GM23248 (cell line): Measurements from ENCODE around the gene PRPSAP1. TPM values are rescaled to one million over a fixed set of nuclear protein-coding genes. Genes with fewer than 3 reads are reported as not detected.

Experiments used
- DNase-seq: peaks from one replicate; pipeline ENCODE4 v3.0.0-alpha.2; 2015
- H2AFZ ChIP-seq: fragments of 200-600 bp; sonication (generic); 2 replicates; pipeline ENCODE4 v1.6.1; 2016; ENCODE audit warnings: antibody characterized with exemption
- H3F3A ChIP-seq: fragments of 200-600 bp; sonication (generic); 2 replicates; pipeline ENCODE4 v1.6.1; 2016; ENCODE audit warnings: mild to moderate bottlenecking, antibody characterized with exemption, mixed run types; ENCODE audit not compliant: insufficient read depth
- H3K27ac ChIP-seq: fragments of 200-600 bp; sonication (generic); 2 replicates; pipeline ENCODE4 v1.5.1; 2016; ENCODE audit warnings: mild to moderate bottlenecking
- H3K27me3 ChIP-seq: fragments of 200-600 bp; sonication (generic); replicated peaks from 2 replicates; pipeline ENCODE4 v1.6.1; 2016; ENCODE audit warnings: mild to moderate bottlenecking; ENCODE audit not compliant: insufficient read depth
- H3K36me3 ChIP-seq: fragments of 200-600 bp; sonication (generic); 2 replicates; pipeline ENCODE4 v1.6.1; 2016; ENCODE audit warnings: low read depth, mild to moderate bottlenecking
- H3K4me1 ChIP-seq: fragments of 200-600 bp; sonication (generic); 2 replicates; pipeline ENCODE4 v1.6.1; 2016; ENCODE audit warnings: mild to moderate bottlenecking; ENCODE audit not compliant: insufficient read depth
- H3K4me2 ChIP-seq: fragments of 200-600 bp; sonication (generic); one replicate; pipeline ENCODE4 v1.6.1; 2016; ENCODE audit warnings: mild to moderate bottlenecking; ENCODE audit not compliant: unreplicated experiment
- H3K4me3 ChIP-seq: fragments of 200-600 bp; sonication (generic); 2 replicates; pipeline ENCODE4 v1.5.1; 2016; ENCODE audit warnings: mild to moderate bottlenecking
- H3K79me2 ChIP-seq: fragments of 200-600 bp; sonication (generic); 2 replicates; pipeline ENCODE4 v1.6.1; 2016; ENCODE audit warnings: mild to moderate bottlenecking; ENCODE audit not compliant: insufficient read depth
- H3K9ac ChIP-seq: fragments of 200-600 bp; sonication (generic); 2 replicates; pipeline ENCODE4 v1.6.1; 2016; ENCODE audit warnings: mild to moderate bottlenecking
- H3K9me2 ChIP-seq: fragments of 200-600 bp; sonication (generic); 2 replicates; pipeline ENCODE4 v1.6.1; 2016; ENCODE audit warnings: mixed run types, mild to moderate bottlenecking, moderate library complexity; ENCODE audit not compliant: insufficient read depth
- H3K9me3 ChIP-seq: fragments of 200-600 bp; sonication (generic); one replicate; pipeline ENCODE4 v1.6.1; 2017; ENCODE audit warnings: low read depth
- H4K20me1 ChIP-seq: fragments of 200-600 bp; sonication (generic); 2 replicates; pipeline ENCODE4 v1.6.0; 2016; ENCODE audit not compliant: insufficient read depth
- EZH2 ChIP-seq: fragments of 200-600 bp; sonication (generic); IDR thresholded peaks from 2 replicates; pipeline ENCODE4 v1.6.1; 2018; ENCODE audit warnings: antibody characterized with exemption, mild to moderate bottlenecking; ENCODE audit not compliant: insufficient read depth, poor library complexity, severe bottlenecking
- EZH2phosphoT487 ChIP-seq: fragments of 200-600 bp; sonication (generic); IDR thresholded peaks from 2 replicates; pipeline ENCODE4 v1.6.1; 2018; ENCODE audit warnings: antibody characterized with exemption, moderate library complexity, mild to moderate bottlenecking, low read depth; ENCODE audit not compliant: insufficient read depth
- WGBS, 2 experiments: methylation state at CpG; one replicate each; pipeline ENCODE4 v1.1.6; 2015 to 2017; ENCODE audit warnings: low lambda C conversion rate in 2 of 2, low coverage in 1 of 2; ENCODE audit errors: missing lambda C conversion rate in 2 of 2; 5-methylcytosine and 5-hydroxymethylcytosine counted together
- in situ Hi-C: fragments of 300-500 bp; cut with MboI; formaldehyde crosslinking; loops from 2 replicates; pipeline ENCODE4 v1.15.0; 2020
- polyA plus RNA-seq: library from polyadenylated mRNA; unstranded; fragments of >200 nt; fragmentation: Nextera tagmentation; extraction: Ambion mirVana; gene quantifications from 2 replicates; pipeline ENCODE4 v1.2.1, GENCODE V29; 2016
- total RNA-seq: library from RNA; depleted of rRNA; stranded (reverse); fragments of >200 nt; shearing (Covaris generic); gene quantifications from 2 replicates; pipeline ENCODE4 v1.2.3, GENCODE V29; 2014

PRPSAP1 gene
- total and polyA plus RNA-seq, 2 experiments from 2014 or later, result 53.2 to 56.5 TPM

- DNase-seq, result no peak
- H3K4me1 ChIP-seq, result peaks cover 20% of the 10 kb centered on the region
- H3K27me3 ChIP-seq, result no peaks in the 10 kb centered on the region
- no peak overlapping the region for H3K9ac ChIP-seq
- no peak overlapping the region for H3K4me2 ChIP-seq
- H4K20me1 ChIP-seq, result no peaks in the 10 kb centered on the region
- TF ChIP-seq EZH2phosphoT487 (no peak), EZH2 (no peak)
- in situ Hi-C loops, result no loop called here
- H2AFZ ChIP-seq, result no peak overlapping the region
- no peaks in the 10 kb centered on the region for H3K36me3 ChIP-seq
- H3K9me3 ChIP-seq, result no peaks in the 10 kb centered on the region
- peaks cover 7% of the 10 kb centered on the region; the same call in 1 of the 2 replicates for H3K79me2 ChIP-seq
- no peak overlapping the region for H3K27ac ChIP-seq
- no peaks in the 10 kb centered on the region for H3K9me2 ChIP-seq
- H3F3A ChIP-seq, result peaks cover 24% of the 10 kb centered on the region
- no peak overlapping the region for H3K4me3 ChIP-seq
- 81 to 85% methylated on average over 8 of the region's 8 CpGs for WGBS, 2 experiments
Observed at GRCh38 chr17:76376318-76377133, 22.8 kb upstream of the PRPSAP1 start.

DNA sequence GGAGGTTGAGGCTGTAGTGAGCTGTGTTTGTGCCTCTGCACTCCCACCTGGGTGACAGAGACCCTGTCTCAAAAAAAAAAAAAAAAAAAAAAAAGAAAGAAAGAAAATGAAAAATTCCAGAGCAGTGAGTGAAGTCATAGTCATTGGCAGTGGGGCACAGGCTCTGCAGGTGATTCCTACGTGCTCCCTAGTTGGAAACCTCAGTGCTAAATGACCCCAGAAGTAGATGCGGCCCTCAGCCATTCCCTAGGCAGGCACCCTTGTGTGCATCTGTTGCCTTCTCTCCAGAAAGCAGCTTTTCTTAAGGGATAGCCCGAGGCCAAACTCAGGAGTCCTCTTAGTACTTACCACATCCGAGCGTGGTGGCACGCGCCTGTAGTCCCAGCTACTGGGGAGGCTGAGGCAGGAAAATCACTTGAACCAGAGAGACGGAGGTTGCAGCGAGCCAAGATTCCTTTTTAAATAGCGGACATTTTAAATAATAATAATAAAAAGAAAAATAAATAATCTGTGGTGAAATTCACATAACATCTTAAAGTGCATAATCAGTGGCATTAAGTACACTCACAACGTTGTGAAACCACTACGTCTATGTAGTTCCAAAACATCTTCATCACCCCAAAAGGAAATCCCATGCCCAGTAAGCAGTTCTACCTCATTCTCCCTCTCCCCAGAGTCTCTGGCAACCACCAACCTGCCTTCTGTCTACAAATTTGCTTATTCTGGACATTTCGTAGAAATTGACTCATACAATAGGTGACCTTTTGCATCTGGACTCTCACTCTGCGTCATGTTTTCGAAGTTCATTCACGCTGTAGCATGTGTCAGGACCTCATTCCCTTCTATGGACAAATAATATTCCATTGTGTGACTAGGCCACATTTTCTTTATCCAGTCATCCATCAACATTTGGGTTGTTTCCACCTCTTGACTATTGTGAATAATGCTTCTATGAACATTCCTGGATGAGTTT lies 18.2 kb upstream of the PRPSAP1 start:
- H3K9ac ChIP-seq, result peak overlapping the region; percentile 79

DNA sequence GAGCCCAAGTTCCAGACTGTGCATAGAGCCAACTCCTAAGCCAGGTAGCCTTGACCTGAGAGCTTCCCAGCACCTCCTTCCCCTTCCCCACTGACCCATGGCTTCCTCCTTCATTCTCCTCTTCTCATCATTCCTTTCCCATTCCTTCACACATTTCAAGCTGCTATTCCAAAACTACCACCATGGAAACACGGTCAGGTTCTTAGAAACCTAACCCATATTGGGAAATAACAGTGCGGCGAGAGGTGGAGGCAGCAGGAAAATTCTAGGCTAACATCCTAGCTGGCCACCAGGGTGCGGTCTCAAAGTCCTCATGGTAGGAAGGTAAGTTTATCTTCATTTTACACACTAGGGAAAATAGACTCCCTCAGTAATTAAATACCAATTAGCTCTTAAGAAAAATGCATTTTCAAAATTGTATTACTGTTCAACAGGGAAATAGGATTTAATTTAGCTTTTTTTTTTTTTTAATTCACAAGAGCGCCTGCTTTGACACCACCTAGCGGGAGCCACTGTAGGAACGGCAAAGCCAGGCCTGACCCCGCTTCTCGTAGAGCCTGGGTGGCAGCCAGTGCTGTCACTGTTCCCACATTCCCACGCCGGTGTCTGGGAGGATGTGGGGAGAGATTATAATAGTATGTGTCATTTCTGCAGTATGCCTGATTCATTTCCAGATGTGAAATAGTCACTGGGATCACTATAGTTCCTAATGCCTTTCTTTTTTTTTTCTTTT lies 16.7 kb upstream of the PRPSAP1 start:
- TF ChIP-seq EZH2 (no peak), EZH2phosphoT487 (no peak)
- Histone ChIP-seq H3K4me3 (peak overlapping the region; percentile 28; the same call in 1 of the 2 replicates), H3K9me3 (no peaks in the 10 kb centered on the region), H3K36me3 (no peaks in the 10 kb centered on the region), H3K79me2 (peaks cover 8% of the 10 kb centered on the region; the same call in 1 of the 2 replicates), H3F3A (peaks cover 42% of the 10 kb centered on the region), H2AFZ (0 out of 2 replicates have a peak overlapping the region, but pooled peaks have one; percentile 23), H3K4me2 (peak overlapping the region; percentile 63), H3K9me2 (no peaks in the 10 kb centered on the region), H4K20me1 (no peaks in the 10 kb centered on the region), H3K4me1 (peaks cover 47% of the 10 kb centered on the region), H3K27ac (peak overlapping the region; percentile 99), H3K27me3 (no peaks in the 10 kb centered on the region), H3K9ac (peak overlapping the region; percentile 79)
- 15 to 17% methylated on average over 11 of the region's 11 CpGs for whole genome bisulfite sequencing, 2 experiments
- in situ Hi-C loops, result no loop called here
- DNase-seq, result peak; percentile 99

More for the DNA sequence above, 18.2 kb upstream of the PRPSAP1 start:
- in situ Hi-C loops, result no loop called here
- Histone ChIP-seq H3K4me2 (peak overlapping the region; percentile 62), H3K9me3 (no peaks in the 10 kb centered on the region), H3K4me3 (no peak overlapping the region), H4K20me1 (no peaks in the 10 kb centered on the region), H3K79me2 (peaks cover 8% of the 10 kb centered on the region; the same call in 1 of the 2 replicates), H3K27ac (peak overlapping the region; percentile 99), H2AFZ (no peak overlapping the region), H3K4me1 (peaks cover 47% of the 10 kb centered on the region), H3K27me3 (no peaks in the 10 kb centered on the region), H3K9me2 (no peaks in the 10 kb centered on the region), H3F3A (peaks cover 42% of the 10 kb centered on the region), H3K36me3 (no peaks in the 10 kb centered on the region)
- peak; percentile 98 for DNase-seq
- no peak for TF ChIP-seq EZH2phosphoT487
- TF ChIP-seq EZH2, result no peak
- 48 to 52% methylated on average over 16 of the region's 16 CpGs for WGBS, 2 experiments

- H3K9ac ChIP-seq, result peak overlapping the region; percentile 71
- in situ Hi-C loops, result no loop called here
- H4K20me1 ChIP-seq, result no peaks in the 10 kb centered on the region
- H3F3A ChIP-seq, result peaks cover 42% of the 10 kb centered on the region
- peaks cover 47% of the 10 kb centered on the region for H3K4me1 ChIP-seq
- H2AFZ ChIP-seq, result 0 out of 2 replicates have a peak overlapping the region, but pooled peaks have one; percentile 23
- H3K9me3 ChIP-seq, result no peaks in the 10 kb centered on the region
- no peak for TF ChIP-seq EZH2phosphoT487
- TF ChIP-seq EZH2, result no peak
- no peaks in the 10 kb centered on the region for H3K36me3 ChIP-seq
- no peak overlapping the region for H3K4me3 ChIP-seq
- peaks cover 8% of the 10 kb centered on the region; the same call in 1 of the 2 replicates for H3K79me2 ChIP-seq
- H3K27me3 ChIP-seq, result no peaks in the 10 kb centered on the region
- 84 to 86% methylated on average over 7 of the region's 7 CpGs for WGBS, 2 experiments
- H3K9me2 ChIP-seq, result no peaks in the 10 kb centered on the region
- H3K27ac ChIP-seq, result peak overlapping the region; percentile 99
- H3K4me2 ChIP-seq, result peak overlapping the region; percentile 63
- DNase-seq, result no peak
Observed at GRCh38 chr17:76369804-76370203, 16.1 kb upstream of the PRPSAP1 start.
